Fibroblast of villous mesenchyme (primary cell): ENCODE data around the gene CBLB. TPM values are rescaled to one million over a fixed set of nuclear protein-coding genes. Genes with fewer than 3 reads are reported as not detected.
A peak's percentile ranks its signal among the peaks of the same experiment; 100 is the strongest.

Source experiments
- DNase-seq: peaks from one replicate; pipeline ENCODE4 v3.0.0-alpha.2; 2010; ENCODE audit warnings: low read depth
- H3K4me3 ChIP-seq: 2 replicates; pipeline ENCODE4 v1.5.1; 2011; ENCODE audit warnings: low read depth, mild to moderate bottlenecking, low read length
- CTCF ChIP-seq: IDR thresholded peaks from 2 replicates; pipeline ENCODE4 v1.5.1; 2012; ENCODE audit warnings: low read depth, mild to moderate bottlenecking, low read length; ENCODE audit not compliant: insufficient read depth
- total RNA-seq: library from RNA; depleted of rRNA; stranded (reverse); fragments of >200 nt; gene quantifications from 2 replicates; pipeline ENCODE4 v1.2.3, GENCODE V29; 2012

The CBLB gene
- total RNA-seq, 1 donor, result 40.6 TPM

GRCh38 chr3:105755121-105755886 is 113.5 kb downstream of the CBLB start:
- TF ChIP-seq CTCF, result no peak
- no peak for DNase-seq

DNA sequence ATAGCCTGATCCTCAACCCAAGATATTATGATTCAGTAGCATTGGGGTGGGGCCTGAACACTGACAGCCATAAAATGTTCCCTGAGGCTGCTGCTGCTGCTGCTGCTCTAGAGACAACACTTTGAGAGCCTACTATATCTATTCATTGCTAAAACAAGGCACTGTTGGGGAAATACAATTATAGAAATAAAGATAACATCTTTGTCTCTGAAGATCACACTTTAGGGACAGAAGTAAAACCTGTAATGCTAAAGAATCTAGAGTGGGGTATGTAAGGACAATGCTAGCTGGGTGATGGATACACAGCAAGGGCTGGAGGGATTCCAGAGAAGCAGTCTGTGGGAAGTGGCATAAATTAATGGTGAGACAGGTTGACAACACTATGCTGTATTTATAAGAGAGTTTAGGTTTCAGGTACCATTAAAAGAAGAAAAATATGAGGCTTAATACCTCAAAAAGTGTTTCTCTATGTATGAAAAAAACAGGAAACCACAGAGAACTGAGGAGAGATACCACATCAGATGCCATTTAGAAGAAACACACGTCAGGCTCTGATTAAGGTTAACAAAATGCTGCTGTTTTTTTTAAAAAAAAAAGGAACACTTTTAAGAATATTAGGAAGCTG is 115.9 kb downstream of the CBLB start:
- no peak for TF ChIP-seq CTCF
- peak; percentile 38 for DNase-seq
- H3K4me3 ChIP-seq, result no peak overlapping the region

More at GRCh38 chr3:105755121-105755886, 113.5 kb downstream of the CBLB start:
- no peak overlapping the region for H3K4me3 ChIP-seq

- TF ChIP-seq CTCF, result no peak
- peak; percentile 66 for DNase-seq
- H3K4me3 ChIP-seq, result no peak overlapping the region
Observed at GRCh38 chr3:105747696-105748095, 121.1 kb downstream of the CBLB start.

- no peak overlapping the region for H3K4me3 ChIP-seq
- DNase-seq, result peak; percentile 59
- no peak for TF ChIP-seq CTCF
Observed at GRCh38 chr3:105747060-105747541, 121.7 kb downstream of the CBLB start.

- TF ChIP-seq CTCF, result no peak
- DNase-seq, result no peak
- no peak overlapping the region for H3K4me3 ChIP-seq
Observed at GRCh38 chr3:105746231-105746996, 122.4 kb downstream of the CBLB start.

DNA sequence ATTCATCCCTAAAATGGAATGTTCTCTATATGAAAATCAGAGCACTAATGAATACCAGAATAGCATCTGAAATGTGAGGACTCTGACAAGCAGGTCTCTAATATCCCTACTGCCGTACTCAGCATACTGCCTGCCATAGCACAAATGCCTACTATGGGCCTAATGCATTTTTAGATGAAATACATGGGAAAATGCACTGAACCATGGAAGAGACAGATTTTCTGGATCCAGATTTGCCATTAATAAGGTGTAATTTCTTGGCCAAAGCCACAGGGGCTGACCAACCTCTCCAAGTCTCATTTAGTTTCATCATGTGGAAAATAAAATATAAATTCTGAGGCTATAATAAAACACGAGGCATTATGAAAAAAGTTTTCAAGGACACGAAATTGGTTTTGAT is 123.8 kb downstream of the CBLB start:
- no peak overlapping the region for H3K4me3 ChIP-seq
- no peak for DNase-seq
- TF ChIP-seq CTCF, result no peak
